ENCODE measurements around the gene P3H2. TPM values are rescaled to one million over a fixed set of nuclear protein-coding genes. Genes with fewer than 3 reads are reported as not detected.

The P3H2 gene
- total RNA-seq, 1 experiment from 2014 or later = 20.9 TPM

GRCh38 chr3:189982321-189982945 lies 138.3 kb downstream of the P3H2 start:
- ChIA-PET CTCF (interaction anchor here (0.7 to 1.0 kb wide), 2 partner anchors 56 to 242 kb away, joined by 3 to 11 read pairs; no protein-coding TSS in a partner anchor), POLR2A (ENCODE audit: unreplicated experiment) (interaction anchor here (0.6 to 0.7 kb wide), 2 partner anchors 17 to 262 kb away, joined by 3 read pairs; no protein-coding TSS in a partner anchor)
- no peaks in the 10 kb centered on the region for H3K9me2 ChIP-seq (ENCODE audit: insufficient read depth)
- no peaks in the 10 kb centered on the region for H4K20me1 ChIP-seq (ENCODE audit: insufficient read depth)
- H3K27me3 ChIP-seq (ENCODE audit: insufficient read depth, low read depth) = no peaks in the 10 kb centered on the region
- peaks cover 12% of the 10 kb centered on the region for H3K4me1 ChIP-seq (replicated peaks; ENCODE audit: insufficient read depth)
- H3K36me3 ChIP-seq (ENCODE audit: low read depth) = no peaks in the 10 kb centered on the region; the same call in 1 of the 2 replicates
- no peak for DNase-seq
- no peak overlapping the region for H2AFZ ChIP-seq
- H3K27ac ChIP-seq = no peak overlapping the region
- intact Hi-C loops (cut with micrococcal nuclease; ENCODE audit: unreplicated experiment) = no loop called here
- no peak overlapping the region for H3K4me3 ChIP-seq
- H3K9me3 ChIP-seq (ENCODE audit: insufficient read depth, low read depth) = peaks cover 4% of the 10 kb centered on the region; the same call in 1 of the 2 replicates
- H3K4me2 ChIP-seq = no peak overlapping the region
- no TSS peak for BruUV-seq (replicated peaks)
- H3F3A ChIP-seq (ENCODE audit: insufficient read depth, low read depth) = no peaks in the 10 kb centered on the region
- TF ChIP-seq EZH2 (IDR thresholded peaks at IDR 0.05; ENCODE audit: low read depth) (no peak), CTCF (conservative IDR thresholded peaks at IDR 0.05) (no peak)
- H3K79me2 ChIP-seq (ENCODE audit: low read depth) = no peaks in the 10 kb centered on the region

GRCh38 chr3:189981668-189982067 lies 139.0 kb downstream of the P3H2 start:
- BruUV-seq (replicated peaks) = no TSS peak
- DNase-seq = peak; percentile 51 to 61
- Histone ChIP-seq H3K79me2 (ENCODE audit: low read depth) (no peaks in the 10 kb centered on the region), H3K9me3 (ENCODE audit: insufficient read depth, low read depth) (peaks cover 4% of the 10 kb centered on the region; the same call in 1 of the 2 replicates), H3K9me2 (ENCODE audit: insufficient read depth) (no peaks in the 10 kb centered on the region), H3K4me2 (no peak overlapping the region), H3K36me3 (ENCODE audit: low read depth) (no peaks in the 10 kb centered on the region; the same call in 1 of the 2 replicates), H2AFZ (no peak overlapping the region), H3K27me3 (ENCODE audit: insufficient read depth, low read depth) (no peaks in the 10 kb centered on the region), H3K4me3 (no peak overlapping the region), H3K4me1 (replicated peaks; ENCODE audit: insufficient read depth) (peaks cover 12% of the 10 kb centered on the region), H4K20me1 (ENCODE audit: insufficient read depth) (no peaks in the 10 kb centered on the region), H3K27ac (0 out of 2 replicates have a peak overlapping the region, but pooled peaks have one; percentile 4), H3F3A (ENCODE audit: insufficient read depth, low read depth) (no peaks in the 10 kb centered on the region)
- ChIA-PET POLR2A (ENCODE audit: unreplicated experiment) (interaction anchor here (0.6 kb wide), 1 partner anchor 18 kb away, joined by 3 read pairs; no protein-coding TSS in a partner anchor), CTCF (interaction anchor here (0.7 to 1.0 kb wide), 2 partner anchors 57 to 243 kb away, joined by 3 to 11 read pairs; no protein-coding TSS in a partner anchor)
- intact Hi-C loops (cut with micrococcal nuclease; ENCODE audit: unreplicated experiment) = no loop called here
- TF ChIP-seq EZH2 (IDR thresholded peaks at IDR 0.05; ENCODE audit: low read depth) (no peak), CTCF (conservative IDR thresholded peaks at IDR 0.05) (no peak)

- Histone ChIP-seq H4K20me1 (ENCODE audit: insufficient read depth) (no peaks in the 10 kb centered on the region), H3K4me1 (replicated peaks; ENCODE audit: insufficient read depth) (peaks cover 12% of the 10 kb centered on the region), H3F3A (ENCODE audit: insufficient read depth, low read depth) (no peaks in the 10 kb centered on the region), H3K4me3 (no peak overlapping the region), H3K9me2 (ENCODE audit: insufficient read depth) (no peaks in the 10 kb centered on the region), H3K79me2 (ENCODE audit: low read depth) (no peaks in the 10 kb centered on the region), H2AFZ (no peak overlapping the region), H3K27me3 (ENCODE audit: insufficient read depth, low read depth) (no peaks in the 10 kb centered on the region), H3K9me3 (ENCODE audit: insufficient read depth, low read depth) (no peaks in the 10 kb centered on the region), H3K36me3 (ENCODE audit: low read depth) (no peaks in the 10 kb centered on the region; the same call in 1 of the 2 replicates), H3K4me2 (no peak overlapping the region), H3K27ac (no peak overlapping the region)
- TF ChIP-seq EZH2 (IDR thresholded peaks at IDR 0.05; ENCODE audit: low read depth) = no peak
- TF ChIP-seq CTCF (conservative IDR thresholded peaks at IDR 0.05) = no peak
- CTCF ChIA-PET = interaction anchor here (0.6 kb wide), 2 partner anchors 240 to 1227 kb away, joined by 3 to 4 read pairs; no protein-coding TSS in a partner anchor
- no TSS peak for BruUV-seq (replicated peaks)
- POLR2A ChIA-PET (ENCODE audit: unreplicated experiment) = no interaction called here
- intact Hi-C loops (cut with micrococcal nuclease; ENCODE audit: unreplicated experiment) = no loop called here
- DNase-seq = no peak
Observed at GRCh38 chr3:189978753-189979152, 141.9 kb downstream of the P3H2 start.
